Stimulated activated CD4-positive, alpha-beta T cell treated with anti-CD3 and anti-CD28 coated beads, Interleukin-1b, Interleukin-23, amount 100 ng/mL, for 24 hours (primary cell): ENCODE measurements around the gene NATD1.

Experiments used
- DNase-seq, 4 experiments: peaks; one replicate each; pipeline ENCODE4 v3.0.0-alpha.2; 2020; ENCODE audit warnings: low read depth in 4 of 4, low spot score in 1 of 4

NATD1 gene

GRCh38 chr17:21275579-21276263, 22.5 kb upstream of the NATD1 start:
- peak; percentile 94 to 98 (median 96) for DNase-seq

GRCh38 chr17:21275047-21275578, 21.9 kb upstream of the NATD1 start:
- DNase-seq: no peak

- DNase-seq: no peak
These were observed 19.9 kb upstream of the NATD1 start for GRCh38 chr17:21272881-21273792.

- no peak for DNase-seq
These were observed 19.0 kb upstream of the NATD1 start for GRCh38 chr17:21272250-21272649.

GRCh38 chr17:21271454-21272183, 18.4 kb upstream of the NATD1 start:
- DNase-seq: no peak

GRCh38 chr17:21269394-21269793, 16.2 kb upstream of the NATD1 start:
- no peak for DNase-seq

GRCh38 chr17:21268596-21269188, 15.5 kb upstream of the NATD1 start:
- DNase-seq: no peak

- DNase-seq: no peak
These were observed 10.2 kb upstream of the NATD1 start for GRCh38 chr17:21263376-21263775.

- no peak for DNase-seq
These were observed 9.2 kb upstream of the NATD1 start for GRCh38 chr17:21262259-21262993.

GRCh38 chr17:21258593-21258992, 5.4 kb upstream of the NATD1 start:
- no peak for DNase-seq

GRCh38 chr17:21253646-21254441, 634 bp upstream of the NATD1 start:
- DNase-seq: no peak

GRCh38 chr17:21252289-21252795, 868 bp downstream of the NATD1 start:
- DNase-seq: no peak

- no peak for DNase-seq
These were observed 1.7 kb downstream of the NATD1 start for GRCh38 chr17:21251337-21252010.

- DNase-seq: no peak
These were observed 2.4 kb downstream of the NATD1 start for GRCh38 chr17:21250854-21251253.

- DNase-seq: no peak
These were observed 3.1 kb downstream of the NATD1 start for GRCh38 chr17:21249920-21250703.

- DNase-seq: no peak
These were observed 4.0 kb downstream of the NATD1 start for GRCh38 chr17:21249086-21249795.

GRCh38 chr17:21248500-21248899, 4.7 kb downstream of the NATD1 start:
- DNase-seq: no peak
